Caco-2 (cell line): ENCODE measurements around the gene LDB3. TPM values are rescaled to one million over a fixed set of nuclear protein-coding genes. Genes with fewer than 3 reads are reported as not detected.

Experiments used
- BruUV-seq: library from RNA; stranded (reverse); fragments of 400-500 nt; replicated peaks from 2 replicates; lab custom pipeline; 2021; lab: Mats Ljungman, UMichigan
- CTCF ChIA-PET: fragments of 300-600 bp; sonication (Branson Sonifier 250); formaldehyde crosslinking; loops from one replicate; lab custom pipeline; 2022; ENCODE audit warnings: antibody characterized with exemption; lab: Charles Lee
- POLR2A ChIA-PET: fragments of 300-600 bp; sonication (Branson Sonifier 250); formaldehyde crosslinking; loops from one replicate; lab custom pipeline; 2022; ENCODE audit warnings: antibody characterized with exemption; lab: Charles Lee
- DNase-seq, 2 experiments: peaks; one replicate each; pipeline versions ENCODE4 v3.0.0 to v3.0.0-alpha.2; 2020 to 2022
- H3K27me3 ChIP-seq: replicated peaks from 2 replicates; pipeline ENCODE4 v1.6.0; 2011; ENCODE audit warnings: low read length; ENCODE audit not compliant: control insufficient read depth, insufficient read depth
- H3K36me3 ChIP-seq: 2 replicates; pipeline ENCODE4 v1.5.1; 2011; ENCODE audit warnings: low read length; ENCODE audit not compliant: control insufficient read depth, insufficient read depth
- H3K4me1 ChIP-seq: fragments of 250-450 bp; sonication (Bioruptor Pico); 2 replicates; pipeline ENCODE4 v1.5.1; 2020; ENCODE audit warnings: mild to moderate bottlenecking
- H3K4me3 ChIP-seq: 2 replicates; pipeline ENCODE4 v1.5.1; 2011; ENCODE audit warnings: low read depth, mild to moderate bottlenecking, control low read depth, low read length
- H3K9me3 ChIP-seq: fragments of 250-450 bp; sonication (Bioruptor Pico); 2 replicates; pipeline ENCODE4 v1.5.1; 2020; ENCODE audit warnings: mild to moderate bottlenecking, moderate library complexity
- H3K27ac Mint-ChIP-seq: one replicate; pipeline ENCODE4 v1.8.0; 2022; ENCODE audit warnings: mixed read lengths; ENCODE audit not compliant: unreplicated experiment
- H3K27me3 Mint-ChIP-seq: one replicate; pipeline ENCODE4 v1.8.0; 2022; ENCODE audit warnings: mixed read lengths; ENCODE audit not compliant: insufficient read depth, unreplicated experiment
- H3K36me3 Mint-ChIP-seq: one replicate; pipeline ENCODE4 v1.8.0; 2022; ENCODE audit warnings: mild to moderate bottlenecking, mixed read lengths; ENCODE audit not compliant: insufficient read depth, unreplicated experiment
- H3K4me1 Mint-ChIP-seq: one replicate; pipeline ENCODE4 v1.8.0; 2022; ENCODE audit warnings: low read depth, mixed read lengths; ENCODE audit not compliant: unreplicated experiment
- H3K4me3 Mint-ChIP-seq: one replicate; pipeline ENCODE4 v1.8.0; 2022; ENCODE audit warnings: mild to moderate bottlenecking, moderate library complexity, mixed read lengths; ENCODE audit not compliant: unreplicated experiment
- H3K9me3 Mint-ChIP-seq: one replicate; pipeline ENCODE4 v1.8.0; 2022; ENCODE audit warnings: mixed read lengths; ENCODE audit not compliant: unreplicated experiment
- CTCF ChIP-seq, 2 experiments: fragments of 200-600 bp in 1 of 2; IDR thresholded peaks; 1 replicate in 1 of 2; 2 replicates in 1 of 2; pipeline versions ENCODE4 v1.5.1 to v1.8.0; 2011 to 2022; ENCODE audit warnings: antibody characterized with exemption in 1 of 2, control low read depth in 1 of 2, inconsistent platforms in 1 of 2, low read depth in 1 of 2, low read length in 1 of 2, mild to moderate bottlenecking in 1 of 2, moderate library complexity in 1 of 2; ENCODE audit not compliant: insufficient read depth in 1 of 2, severe bottlenecking in 1 of 2, unreplicated experiment in 1 of 2
- intact Hi-C: fragments of 100-400 bp; cut with micrococcal nuclease; formaldehyde crosslinking; loops from one replicate; pipeline ENCODE4 v1.10.0; 2022; ENCODE audit not compliant: unreplicated experiment
- total RNA-seq: library from RNA; stranded (reverse); gene quantifications from 2 replicates; pipeline ENCODE4 v1.2.3, GENCODE V29; 2022

Gene LDB3
- total RNA-seq, 1 experiment from 2014 or later = 0.09 TPM

- no peaks in the 10 kb centered on the region for H3K27me3 ChIP-seq
- no peak for TF ChIP-seq CTCF (IDR thresholded peaks at IDR 0.05; ENCODE audit: insufficient read depth in 1 of 2, low read depth in 1 of 2, low read length in 1 of 2, severe bottlenecking in 1 of 2, unreplicated experiment in 1 of 2)
- no peak for DNase-seq
- no peaks in the 10 kb centered on the region for H3K36me3 Mint-ChIP-seq
- POLR2A ChIA-PET = no interaction called here
- no TSS peak for BruUV-seq
- H3K9me3 ChIP-seq = no peaks in the 10 kb centered on the region
- H3K4me3 ChIP-seq = no peak overlapping the region
- intact Hi-C loops = no loop called here
- no peaks in the 10 kb centered on the region for H3K4me1 ChIP-seq
- no peaks in the 10 kb centered on the region for H3K36me3 ChIP-seq
- CTCF ChIA-PET = no interaction called here
- no peaks in the 10 kb centered on the region for H3K27me3 Mint-ChIP-seq
- no peak overlapping the region for H3K4me3 Mint-ChIP-seq
- H3K9me3 Mint-ChIP-seq = no peaks in the 10 kb centered on the region
- H3K4me1 Mint-ChIP-seq = no peaks in the 10 kb centered on the region
- no peak overlapping the region for H3K27ac Mint-ChIP-seq
Observed at GRCh38 chr10:86718556-86718955, 50.2 kb downstream of the LDB3 start.

GRCh38 chr10:86721232-86721631 lies 52.9 kb downstream of the LDB3 start:
- DNase-seq = no peak
- ChIA-PET POLR2A (no interaction called here), CTCF (no interaction called here)
- Mint-ChIP-seq H3K27me3 (no peaks in the 10 kb centered on the region), H3K4me1 (no peaks in the 10 kb centered on the region), H3K9me3 (no peaks in the 10 kb centered on the region), H3K4me3 (no peak overlapping the region), H3K36me3 (no peaks in the 10 kb centered on the region), H3K27ac (no peak overlapping the region)
- TF ChIP-seq CTCF (IDR thresholded peaks at IDR 0.05; ENCODE audit: insufficient read depth in 1 of 2, low read depth in 1 of 2, low read length in 1 of 2, severe bottlenecking in 1 of 2, unreplicated experiment in 1 of 2) = no peak
- Histone ChIP-seq H3K4me3 (no peak overlapping the region), H3K36me3 (no peaks in the 10 kb centered on the region), H3K4me1 (no peaks in the 10 kb centered on the region), H3K27me3 (no peaks in the 10 kb centered on the region), H3K9me3 (no peaks in the 10 kb centered on the region)
- intact Hi-C loops = no loop called here
- BruUV-seq = no TSS peak

- no peaks in the 10 kb centered on the region for H3K4me1 ChIP-seq
- no peaks in the 10 kb centered on the region for H3K36me3 ChIP-seq
- H3K27me3 ChIP-seq = no peaks in the 10 kb centered on the region
- H3K9me3 Mint-ChIP-seq = no peaks in the 10 kb centered on the region
- no peaks in the 10 kb centered on the region for H3K36me3 Mint-ChIP-seq
- POLR2A ChIA-PET = no interaction called here
- H3K9me3 ChIP-seq = no peaks in the 10 kb centered on the region
- no peak overlapping the region for H3K4me3 Mint-ChIP-seq
- no peaks in the 10 kb centered on the region for H3K27me3 Mint-ChIP-seq
- H3K4me3 ChIP-seq = no peak overlapping the region
- H3K27ac Mint-ChIP-seq = no peak overlapping the region
- no TSS peak for BruUV-seq
- H3K4me1 Mint-ChIP-seq = no peaks in the 10 kb centered on the region
- intact Hi-C loops = no loop called here
- no peak for TF ChIP-seq CTCF (IDR thresholded peaks at IDR 0.05; ENCODE audit: insufficient read depth in 1 of 2, low read depth in 1 of 2, low read length in 1 of 2, severe bottlenecking in 1 of 2, unreplicated experiment in 1 of 2)
- CTCF ChIA-PET = interaction anchor here (0.6 kb wide), 1 partner anchor 163 kb away, joined by 7 read pairs; no protein-coding TSS in a partner anchor
- DNase-seq = no peak
Observed at GRCh38 chr10:86723009-86723408, 54.7 kb downstream of the LDB3 start.
